ENCODE results near the gene BAK1. TPM values are rescaled to one million over a fixed set of nuclear protein-coding genes. Genes with fewer than 3 reads are reported as not detected.

BAK1 gene
- total and polyA plus RNA-seq, 2 of the 13 experiments (the other 11 are each of a cell fraction or from before 2014, with no cell fraction given): 15.0 to 23.8 TPM

DNA sequence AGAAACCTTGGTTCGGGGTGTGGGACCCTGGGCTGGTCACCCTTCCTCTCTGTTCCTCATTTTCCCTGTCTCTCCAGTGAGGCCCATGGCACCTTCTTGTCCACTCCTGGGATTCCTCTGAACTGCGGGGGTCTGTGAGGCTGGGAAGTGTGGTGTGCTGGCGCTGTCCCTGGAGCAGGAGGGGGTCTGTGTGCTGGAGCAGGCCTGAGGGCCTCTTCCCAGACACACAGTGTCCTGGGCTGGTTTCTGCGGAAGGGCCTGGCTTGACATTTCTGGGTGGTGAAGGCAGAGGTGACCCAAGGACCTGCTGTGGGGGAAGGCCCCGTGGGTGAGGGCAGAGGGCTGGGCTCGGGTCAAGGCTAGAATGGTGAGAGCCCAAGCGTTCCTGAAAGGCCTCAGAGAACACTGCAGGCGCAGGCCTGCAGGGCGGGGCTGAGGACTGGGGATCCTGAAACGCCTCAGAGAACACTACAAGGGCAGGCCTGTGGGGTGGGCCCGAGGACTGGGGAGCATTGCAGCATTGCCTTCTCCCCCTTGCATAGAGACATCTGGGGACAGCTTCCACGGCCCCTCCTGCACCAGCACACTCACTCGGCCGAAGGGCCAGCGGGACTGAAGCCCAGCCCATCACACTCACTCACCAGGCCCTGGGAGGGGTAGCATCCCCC, 10.6 kb upstream of the BAK1 start (continued):
- TF ChIP-seq, protein P1, sequence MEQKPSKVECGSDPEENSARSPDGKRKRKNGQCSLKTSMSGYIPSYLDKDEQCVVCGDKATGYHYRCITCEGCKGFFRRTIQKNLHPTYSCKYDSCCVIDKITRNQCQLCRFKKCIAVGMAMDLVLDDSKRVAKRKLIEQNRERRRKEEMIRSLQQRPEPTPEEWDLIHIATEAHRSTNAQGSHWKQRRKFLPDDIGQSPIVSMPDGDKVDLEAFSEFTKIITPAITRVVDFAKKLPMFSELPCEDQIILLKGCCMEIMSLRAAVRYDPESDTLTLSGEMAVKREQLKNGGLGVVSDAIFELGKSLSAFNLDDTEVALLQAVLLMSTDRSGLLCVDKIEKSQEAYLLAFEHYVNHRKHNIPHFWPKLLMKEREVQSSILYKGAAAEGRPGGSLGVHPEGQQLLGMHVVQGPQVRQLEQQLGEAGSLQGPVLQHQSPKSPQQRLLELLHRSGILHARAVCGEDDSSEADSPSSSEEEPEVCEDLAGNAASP (CRISPR knock-in tag; IDR thresholded peaks at IDR 0.05; ENCODE audit: borderline replicate concordance): peak; percentile 84; the same call in 1 of the 2 replicates
- 0 out of 2 replicates have a peak, but pooled peaks have one; percentile 82 for TF ChIP-seq ZZZ3 (CRISPR knock-in tag; IDR thresholded peaks at IDR 0.05; ENCODE audit: borderline replicate concordance)
- TF ChIP-seq, protein P2, sequence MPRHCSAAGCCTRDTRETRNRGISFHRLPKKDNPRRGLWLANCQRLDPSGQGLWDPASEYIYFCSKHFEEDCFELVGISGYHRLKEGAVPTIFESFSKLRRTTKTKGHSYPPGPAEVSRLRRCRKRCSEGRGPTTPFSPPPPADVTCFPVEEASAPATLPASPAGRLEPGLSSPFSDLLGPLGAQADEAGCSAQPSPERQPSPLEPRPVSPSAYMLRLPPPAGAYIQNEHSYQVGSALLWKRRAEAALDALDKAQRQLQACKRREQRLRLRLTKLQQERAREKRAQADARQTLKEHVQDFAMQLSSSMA (CRISPR knock-in tag; IDR thresholded peaks at IDR 0.05): no peak
- TF ChIP-seq TEAD3 (CRISPR knock-in tag; optimal IDR thresholded peaks at IDR 0.05; ENCODE audit: borderline replicate concordance): peak; percentile 70
- peak; percentile 43; the same call in 1 of the 2 replicates for TF ChIP-seq TCF7 (IDR thresholded peaks at IDR 0.05; ENCODE audit: low read depth)
- TF ChIP-seq SKI (IDR thresholded peaks at IDR 0.05; ENCODE audit: partially characterized antibody): peak; percentile 19
- 0 out of 2 replicates have a peak, but pooled peaks have one; percentile 38 for TF ChIP-seq LCORL (IDR thresholded peaks at IDR 0.05)
- peak; percentile 87 for TF ChIP-seq LCORL (CRISPR knock-in tag; IDR thresholded peaks at IDR 0.05)
- peak; percentile 20 for TF ChIP-seq RBM39 (IDR thresholded peaks at IDR 0.05; ENCODE audit: low read depth, low read length, poor library complexity, severe bottlenecking)
- TF ChIP-seq ZNF790 (CRISPR knock-in tag; IDR thresholded peaks at IDR 0.05; ENCODE audit: borderline replicate concordance): 0 out of 2 replicates have a peak, but pooled peaks have one; percentile 52
- TF ChIP-seq TBL1XR1 (IDR thresholded peaks at IDR 0.05; ENCODE audit: borderline replicate concordance, low read length, partially characterized antibody): peak; percentile 30
- peak; percentile 79 for TF ChIP-seq ZFY (CRISPR knock-in tag; IDR thresholded peaks at IDR 0.05)
- TF ChIP-seq ZNF747 (CRISPR knock-in tag; IDR thresholded peaks at IDR 0.05; ENCODE audit: borderline replicate concordance): 0 out of 2 replicates have a peak, but pooled peaks have one; percentile 23
- 0 out of 2 replicates have a peak, but pooled peaks have one; percentile 0 for TF ChIP-seq ZFP36L1 (CRISPR knock-in tag; IDR thresholded peaks at IDR 0.05)
- TF ChIP-seq MAZ (IDR thresholded peaks at IDR 0.05; ENCODE audit: borderline replicate concordance, low read depth, low read length): no peak; the same call in 1 of the 2 replicates
- TF ChIP-seq MAZ (CRISPR knock-in tag; IDR thresholded peaks at IDR 0.05; ENCODE audit: low read depth): peak; percentile 81
- TF ChIP-seq RBAK (CRISPR knock-in tag; IDR thresholded peaks at IDR 0.05): no peak
- TF ChIP-seq NR2F2 (IDR thresholded peaks at IDR 0.05; ENCODE audit: borderline replicate concordance, low read depth): peak; percentile 63; the same call in 1 of the 2 replicates
- no peak for TF ChIP-seq HNF4G (IDR thresholded peaks at IDR 0.05; ENCODE audit: borderline replicate concordance, low read depth, low read length)
- 0 out of 2 replicates have a peak, but pooled peaks have one; percentile 19 for TF ChIP-seq HNF4G (CRISPR knock-in tag; IDR thresholded peaks at IDR 0.05; ENCODE audit: borderline replicate concordance, low read depth)
- TF ChIP-seq HOXD1 (CRISPR knock-in tag; IDR thresholded peaks at IDR 0.05): 0 out of 2 replicates have a peak, but pooled peaks have one; percentile 7
- TF ChIP-seq NKX3-1 (CRISPR knock-in tag; IDR thresholded peaks at IDR 0.05): 0 out of 2 replicates have a peak, but pooled peaks have one; percentile 60
- TF ChIP-seq MTA1 (CRISPR knock-in tag; IDR thresholded peaks at IDR 0.05; ENCODE audit: borderline replicate concordance): peak; percentile 16; the same call in 1 of the 2 replicates
- TF ChIP-seq GABPB1 (CRISPR knock-in tag; IDR thresholded peaks at IDR 0.05): peak; percentile 33; the same call in 1 of the 2 replicates
- TF ChIP-seq, protein P3, sequence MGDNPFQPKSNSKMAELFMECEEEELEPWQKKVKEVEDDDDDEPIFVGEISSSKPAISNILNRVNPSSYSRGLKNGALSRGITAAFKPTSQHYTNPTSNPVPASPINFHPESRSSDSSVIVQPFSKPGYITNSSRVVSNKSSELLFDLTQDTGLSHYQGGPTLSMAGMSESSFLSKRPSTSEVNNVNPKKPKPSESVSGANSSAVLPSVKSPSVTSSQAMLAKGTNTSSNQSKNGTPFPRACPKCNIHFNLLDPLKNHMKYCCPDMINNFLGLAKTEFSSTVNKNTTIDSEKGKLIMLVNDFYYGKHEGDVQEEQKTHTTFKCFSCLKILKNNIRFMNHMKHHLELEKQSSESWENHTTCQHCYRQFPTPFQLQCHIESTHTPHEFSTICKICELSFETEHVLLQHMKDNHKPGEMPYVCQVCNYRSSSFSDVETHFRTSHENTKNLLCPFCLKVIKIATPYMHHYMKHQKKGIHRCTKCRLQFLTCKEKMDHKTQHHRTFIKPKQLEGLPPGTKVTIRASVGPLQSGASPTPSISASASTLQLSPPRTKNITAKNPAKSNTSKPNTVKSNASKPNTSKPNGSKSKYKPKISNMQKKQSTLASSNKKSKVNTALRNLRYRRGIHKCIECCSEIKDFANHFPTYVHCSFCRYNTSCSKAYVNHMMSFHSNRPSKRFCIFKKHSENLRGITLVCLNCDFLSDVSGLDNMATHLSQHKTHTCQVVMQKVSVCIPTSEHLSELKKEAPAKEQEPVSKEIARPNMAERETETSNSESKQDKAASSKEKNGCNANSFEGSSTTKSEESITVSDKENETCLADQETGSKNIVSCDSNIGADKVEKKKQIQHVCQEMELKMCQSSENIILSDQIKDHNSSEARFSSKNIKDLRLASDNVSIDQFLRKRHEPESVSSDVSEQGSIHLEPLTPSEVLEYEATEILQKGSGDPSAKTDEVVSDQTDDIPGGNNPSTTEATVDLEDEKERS (CRISPR knock-in tag; IDR thresholded peaks at IDR 0.05): 0 out of 2 replicates have a peak, but pooled peaks have one; percentile 25

Measured in HepG2 (cell line).